Endothelial cell of umbilical vein (primary cell): Measurements from ENCODE around the gene SLC6A7. TPM values are rescaled to one million over a fixed set of nuclear protein-coding genes. Genes with fewer than 3 reads are reported as not detected.

ENCODE experiments used
- BruUV-seq: library from RNA; stranded (reverse); fragments of 400-500 nt; replicated peaks from 2 replicates; lab custom pipeline; 2021; lab: Mats Ljungman, UMichigan
- CTCF ChIA-PET: fragments of 300-600, 350-600 bp; sonication (Branson Sonifier 250); formaldehyde crosslinking; loops from one replicate; lab custom pipeline; 2021; ENCODE audit warnings: antibody characterized with exemption, inconsistent platforms; lab: Charles Lee
- POLR2A ChIA-PET: fragments of 300-600, 350-600 bp; sonication (Branson Sonifier 250); formaldehyde crosslinking; loops from one replicate; lab custom pipeline; 2021; ENCODE audit warnings: antibody characterized with exemption, inconsistent platforms; lab: Charles Lee
- DNase-seq: peaks from one replicate; pipeline ENCODE4 v3.0.0-alpha.2; 2011; ENCODE audit warnings: low read depth, low spot score
- FAIRE-seq: peaks from 2 replicates; lab custom pipeline; 2011; peaks lifted over from hg19 to GRCh38; lab: Jason Lieb, UNC
- H2AFZ ChIP-seq: 2 replicates; pipeline ENCODE4 v1.6.0; 2012; ENCODE audit warnings: low read depth, low read length, control low read depth, inconsistent platforms
- H3K27ac ChIP-seq: 2 replicates; pipeline ENCODE4 v1.5.1; 2011; ENCODE audit warnings: low read depth, mild to moderate bottlenecking, control low read depth, low read length, moderate library complexity; ENCODE audit not compliant: insufficient read depth
- H3K27me3 ChIP-seq, 2 experiments: 2 replicates each; pipeline versions ENCODE4 v1.6.0 to v1.6.1; 2011; ENCODE audit warnings: low read length in 2 of 2, mixed read lengths in 1 of 2; ENCODE audit not compliant: control insufficient read depth in 2 of 2, insufficient read depth in 2 of 2
- H3K36me3 ChIP-seq, 2 experiments: 2 replicates in 1 of 2; 3 replicates in 1 of 2; pipeline ENCODE4 v1.5.1; 2011; ENCODE audit warnings: low read length in 2 of 2, mild to moderate bottlenecking in 1 of 2, moderate library complexity in 1 of 2; ENCODE audit not compliant: control insufficient read depth in 2 of 2, insufficient read depth in 2 of 2; ENCODE audit errors: extremely low read depth in 1 of 2
- H3K4me1 ChIP-seq: 3 replicates; pipeline ENCODE4 v1.5.1; 2011; ENCODE audit warnings: mild to moderate bottlenecking, low read length; ENCODE audit not compliant: control insufficient read depth, insufficient read depth; ENCODE audit errors: extremely low read depth
- H3K4me2 ChIP-seq: 2 replicates; pipeline ENCODE4 v1.6.1; 2011; ENCODE audit warnings: low read length, control low read depth, mixed read lengths; ENCODE audit not compliant: insufficient read depth
- H3K4me3 ChIP-seq, 3 experiments: fragments of 200-600 bp in 1 of 3; sonication (generic), shearing (Covaris generic) in 1 of 3; replicated peaks in 1 of 3; 2 replicates each; pipeline ENCODE4 v1.5.1; 2011 to 2016; ENCODE audit warnings: control low read depth in 3 of 3, low read length in 3 of 3, mild to moderate bottlenecking in 2 of 3, inconsistent platforms in 1 of 3, low read depth in 1 of 3, moderate library complexity in 1 of 3; ENCODE audit not compliant: insufficient read depth in 1 of 3
- H3K79me2 ChIP-seq: 2 replicates; pipeline ENCODE4 v1.6.0; 2012; ENCODE audit warnings: low read length, inconsistent platforms; ENCODE audit not compliant: control insufficient read depth, insufficient read depth
- H3K9ac ChIP-seq: replicated peaks from 2 replicates; pipeline ENCODE3; 2011; ENCODE audit warnings: low read length, control low read depth; ENCODE audit not compliant: insufficient read depth; ENCODE audit errors: extremely low read depth
- H3K9me1 ChIP-seq: replicated peaks from 3 replicates; pipeline ENCODE4 v1.6.0; 2011; ENCODE audit warnings: mild to moderate bottlenecking, low read length; ENCODE audit not compliant: control insufficient read depth, insufficient read depth; ENCODE audit errors: extremely low read depth
- H3K9me3 ChIP-seq: replicated peaks from 2 replicates; pipeline ENCODE4 v1.5.1; 2012; ENCODE audit warnings: low read length, inconsistent platforms; ENCODE audit not compliant: control insufficient read depth, insufficient read depth
- H4K20me1 ChIP-seq: replicated peaks from 2 replicates; pipeline ENCODE3; 2011; ENCODE audit warnings: mild to moderate bottlenecking, low read length; ENCODE audit not compliant: control insufficient read depth, insufficient read depth; ENCODE audit errors: extremely low read depth
- CTCF ChIP-seq, 2 donors: IDR thresholded peaks; 1 replicate in 1 of 2; 2 replicates in 1 of 2; pipeline ENCODE4 v1.5.1; 2011; ENCODE audit warnings: low read length in 2 of 2, mild to moderate bottlenecking in 2 of 2, moderate library complexity in 2 of 2, control low read depth in 1 of 2, inconsistent platforms in 1 of 2, low read depth in 1 of 2; ENCODE audit not compliant: insufficient read depth in 1 of 2; ENCODE audit errors: extremely low read depth in 1 of 2
- GATA2 ChIP-seq: IDR thresholded peaks from 2 replicates; pipeline ENCODE4 v1.7.0; 2011; ENCODE audit warnings: low read depth, mild to moderate bottlenecking, moderate library complexity, mixed read lengths, low read length; ENCODE audit not compliant: insufficient read length, insufficient read depth
- JUN ChIP-seq: IDR thresholded peaks from 2 replicates; pipeline ENCODE4 v1.6.1; 2011; ENCODE audit warnings: borderline replicate concordance, low read depth; ENCODE audit not compliant: insufficient read length, insufficient read depth
- MAX ChIP-seq: IDR thresholded peaks from 2 replicates; pipeline ENCODE4 v1.6.1; 2011; ENCODE audit not compliant: insufficient read depth, insufficient read length
- POLR2AphosphoS5 ChIP-seq: IDR thresholded peaks from 2 replicates; pipeline ENCODE4 v1.6.1; 2012; ENCODE audit warnings: low read depth, mild to moderate bottlenecking, control low read depth, low read length, moderate library complexity; ENCODE audit not compliant: insufficient read depth
- dilution Hi-C: fragments of 300-500 bp; cut with MboI; formaldehyde crosslinking; loops from one replicate; pipeline ENCODE4 v1.15.0; 2019; ENCODE audit warnings: low sequenced_read_pairs; ENCODE audit not compliant: extremely low pct_ligation_motif_present
- intact Hi-C: fragments of 100-400 bp; cut with micrococcal nuclease; formaldehyde crosslinking; loops from one replicate; pipeline ENCODE4 v1.10.0; 2022
- polyA plus RNA-seq, 4 experiments: library from polyadenylated mRNA; depleted of rRNA in 3 of 4; stranded (reverse) in 3 of 4; unstranded in 1 of 4; fragments of >200 nt; gene quantifications; 2 replicates each; pipeline versions ENCODE4 v1.2.1 to v1.2.3, GENCODE V29; 2011 to 2012; ENCODE audit warnings: missing spikeins in 1 of 4
- total RNA-seq: library from RNA; stranded (reverse); gene quantifications from 2 replicates; pipeline ENCODE4 v1.2.3, GENCODE V29; 2021

Gene SLC6A7
- total and polyA plus RNA-seq, 2 donors (not counting 3 experiments of a cell fraction or from before 2014, with no cell fraction given): not detected

- peaks cover 2% of the 10 kb centered on the region for H3K9me1 ChIP-seq
- H3K4me1 ChIP-seq: no peaks in the 10 kb centered on the region
- ChIA-PET CTCF (interaction anchor here (1.1 to 1.7 kb wide), 4 partner anchors 8 to 22 kb away, joined by 3 to 7 read pairs (median 4); no protein-coding TSS in a partner anchor), POLR2A (no interaction called here)
- H3K4me3 ChIP-seq: no peak overlapping the region
- H3K27me3 ChIP-seq: peaks cover 0 to 2% of the 10 kb centered on the region in 2 experiments
- no peaks in the 10 kb centered on the region for H3K36me3 ChIP-seq
- no peak overlapping the region for H3K9ac ChIP-seq
- no peaks in the 10 kb centered on the region for H3K9me3 ChIP-seq
- no peak overlapping the region for H3K4me2 ChIP-seq
- no peaks in the 10 kb centered on the region for H3K79me2 ChIP-seq
- no peak for FAIRE-seq
- no peaks in the 10 kb centered on the region for H4K20me1 ChIP-seq
- intact Hi-C loops (no loop called here), dilution Hi-C loops (no loop called here)
- TF ChIP-seq MAX (no peak), JUN (no peak), GATA2 (no peak), CTCF (IDR thresholded peaks at IDR 0.05; ENCODE audit: extremely low read depth in 1 of 2, insufficient read depth in 1 of 2, low read depth in 1 of 2, low read length in 2 of 2) (no peak), POLR2AphosphoS5 (no peak)
- no peak for DNase-seq
- no peak overlapping the region for H3K27ac ChIP-seq
- H2AFZ ChIP-seq: no peak overlapping the region
- BruUV-seq: no TSS peak
These were observed 45.0 kb downstream of the SLC6A7 start for GRCh38 chr5:150234576-150235499.
